Activated CD8-positive, alpha-beta T cell treated with anti-CD3 and anti-CD28 coated beads for 36 hours (primary cell): ENCODE data around the gene PIAS1. TPM values are rescaled to one million over a fixed set of nuclear protein-coding genes. Genes with fewer than 3 reads are reported as not detected.
"Not testable (repeated sequence)": the region's sequence is repeated elsewhere in the genome, so short reads cannot be mapped to it uniquely, and the experiment has no call there.

Source experiments
- ATAC-seq: fragments of 200-7000 bp; cut with Tn5 transposase; one replicate; pipeline ENCODE4 v1.10.0; 2021; ENCODE audit warnings: mild to moderate bottlenecking, moderate library complexity
- CTCF ChIA-PET: fragments of 350-600 bp; sonication (Branson Sonifier 250); formaldehyde crosslinking; loops from one replicate; lab custom pipeline; 2021; ENCODE audit warnings: antibody characterized with exemption; lab: Charles Lee
- POLR2A ChIA-PET: fragments of 350-600 bp; sonication (Branson Sonifier 250); formaldehyde crosslinking; loops from one replicate; lab custom pipeline; 2021; ENCODE audit warnings: antibody characterized with exemption; lab: Charles Lee
- DNase-seq: peaks from one replicate; pipeline ENCODE4 v3.0.0-alpha.2; 2020
- H3K27ac Mint-ChIP-seq: one replicate; pipeline ENCODE4 v1.8.0; 2021; ENCODE audit warnings: mild to moderate bottlenecking, mixed read lengths
- H3K27me3 Mint-ChIP-seq: one replicate; pipeline ENCODE4 v1.8.0; 2021; ENCODE audit warnings: mixed read lengths
- H3K36me3 Mint-ChIP-seq: one replicate; pipeline ENCODE4 v1.8.0; 2021; ENCODE audit warnings: low read depth, mixed read lengths
- H3K4me1 Mint-ChIP-seq: one replicate; pipeline ENCODE4 v1.8.0; 2021; ENCODE audit warnings: low read depth, mixed read lengths
- H3K4me3 Mint-ChIP-seq: one replicate; pipeline ENCODE4 v1.8.0; 2021; ENCODE audit warnings: mild to moderate bottlenecking, moderate library complexity, mixed read lengths
- H3K9me3 Mint-ChIP-seq: one replicate; pipeline ENCODE4 v1.8.0; 2021; ENCODE audit warnings: mixed read lengths
- intact Hi-C: fragments of 100-400 bp; cut with micrococcal nuclease; formaldehyde crosslinking; loops from one replicate; pipeline ENCODE4 v1.10.0; 2022
- total RNA-seq, 2 experiments: library from RNA; stranded (reverse); gene quantifications; one replicate each; pipeline ENCODE4 v1.2.3, GENCODE V29; 2021
- TF ChIP-seq, protein P1 (sequence below): fragments of 200-600 bp; IDR thresholded peaks from one replicate; pipeline ENCODE4 v1.8.0; 2022; ENCODE audit warnings: antibody characterized with exemption, mild to moderate bottlenecking

The PIAS1 gene
- total RNA-seq, 2 experiments from 2014 or later, result 26.0 to 29.8 TPM

DNA sequence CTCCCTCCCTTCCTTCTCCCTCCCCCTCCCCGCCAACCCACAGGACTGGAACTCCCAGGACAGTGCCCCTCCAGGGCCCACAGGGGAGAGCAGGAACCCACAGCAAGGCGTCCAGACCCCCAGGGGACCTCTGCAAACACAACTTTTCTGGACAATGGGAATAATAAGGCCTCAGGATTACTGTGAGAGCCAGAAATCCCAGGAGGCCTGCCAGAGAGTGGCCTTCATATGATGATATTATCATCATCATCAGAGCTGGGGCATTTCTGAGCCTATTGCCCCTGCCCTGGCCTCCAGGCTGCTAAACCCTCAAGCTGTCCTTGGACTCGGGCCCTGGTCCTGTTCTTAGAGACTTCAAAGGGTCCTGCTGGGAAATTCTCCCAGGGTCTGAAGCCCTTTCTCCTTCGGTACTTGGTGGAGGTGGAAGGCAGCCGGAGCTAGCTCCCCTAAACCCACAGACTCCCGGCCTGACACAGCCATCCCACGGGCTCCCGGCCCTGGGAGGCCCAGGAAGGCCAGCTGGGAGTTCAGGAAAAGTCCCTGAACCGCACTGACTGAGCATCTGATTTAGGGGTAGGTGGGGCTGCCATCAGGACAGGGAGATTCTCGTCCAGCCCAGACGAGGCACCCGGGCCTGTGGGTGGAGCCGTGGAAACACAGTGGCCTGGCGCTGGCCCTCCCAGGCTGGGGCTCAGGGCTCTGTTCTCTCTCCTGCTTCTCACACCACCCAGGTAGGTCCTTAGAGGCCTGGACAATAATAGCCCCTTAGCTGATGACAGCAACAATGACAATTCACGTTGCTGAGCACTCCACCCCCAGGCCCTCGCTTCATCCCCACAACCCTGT, 146.1 kb downstream of the PIAS1 start:
- ChIA-PET CTCF (interaction anchor here (0.9 kb wide), 1 partner anchor 9 kb away, joined by 3 read pairs; no protein-coding TSS in a partner anchor), POLR2A (no interaction called here)
- DNase-seq, result no peak
- H3K9me3 Mint-ChIP-seq, result no peaks in the 10 kb centered on the region
- no peak for ATAC-seq
- TF ChIP-seq, protein P1, sequence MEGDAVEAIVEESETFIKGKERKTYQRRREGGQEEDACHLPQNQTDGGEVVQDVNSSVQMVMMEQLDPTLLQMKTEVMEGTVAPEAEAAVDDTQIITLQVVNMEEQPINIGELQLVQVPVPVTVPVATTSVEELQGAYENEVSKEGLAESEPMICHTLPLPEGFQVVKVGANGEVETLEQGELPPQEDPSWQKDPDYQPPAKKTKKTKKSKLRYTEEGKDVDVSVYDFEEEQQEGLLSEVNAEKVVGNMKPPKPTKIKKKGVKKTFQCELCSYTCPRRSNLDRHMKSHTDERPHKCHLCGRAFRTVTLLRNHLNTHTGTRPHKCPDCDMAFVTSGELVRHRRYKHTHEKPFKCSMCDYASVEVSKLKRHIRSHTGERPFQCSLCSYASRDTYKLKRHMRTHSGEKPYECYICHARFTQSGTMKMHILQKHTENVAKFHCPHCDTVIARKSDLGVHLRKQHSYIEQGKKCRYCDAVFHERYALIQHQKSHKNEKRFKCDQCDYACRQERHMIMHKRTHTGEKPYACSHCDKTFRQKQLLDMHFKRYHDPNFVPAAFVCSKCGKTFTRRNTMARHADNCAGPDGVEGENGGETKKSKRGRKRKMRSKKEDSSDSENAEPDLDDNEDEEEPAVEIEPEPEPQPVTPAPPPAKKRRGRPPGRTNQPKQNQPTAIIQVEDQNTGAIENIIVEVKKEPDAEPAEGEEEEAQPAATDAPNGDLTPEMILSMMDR, result no peak
- H3K4me3 Mint-ChIP-seq, result no peak overlapping the region
- no peaks in the 10 kb centered on the region for H3K4me1 Mint-ChIP-seq
- no peaks in the 10 kb centered on the region for H3K27me3 Mint-ChIP-seq
- intact Hi-C loops, result no loop called here
- no peak overlapping the region for H3K27ac Mint-ChIP-seq
- H3K36me3 Mint-ChIP-seq, result no peaks in the 10 kb centered on the region

DNA sequence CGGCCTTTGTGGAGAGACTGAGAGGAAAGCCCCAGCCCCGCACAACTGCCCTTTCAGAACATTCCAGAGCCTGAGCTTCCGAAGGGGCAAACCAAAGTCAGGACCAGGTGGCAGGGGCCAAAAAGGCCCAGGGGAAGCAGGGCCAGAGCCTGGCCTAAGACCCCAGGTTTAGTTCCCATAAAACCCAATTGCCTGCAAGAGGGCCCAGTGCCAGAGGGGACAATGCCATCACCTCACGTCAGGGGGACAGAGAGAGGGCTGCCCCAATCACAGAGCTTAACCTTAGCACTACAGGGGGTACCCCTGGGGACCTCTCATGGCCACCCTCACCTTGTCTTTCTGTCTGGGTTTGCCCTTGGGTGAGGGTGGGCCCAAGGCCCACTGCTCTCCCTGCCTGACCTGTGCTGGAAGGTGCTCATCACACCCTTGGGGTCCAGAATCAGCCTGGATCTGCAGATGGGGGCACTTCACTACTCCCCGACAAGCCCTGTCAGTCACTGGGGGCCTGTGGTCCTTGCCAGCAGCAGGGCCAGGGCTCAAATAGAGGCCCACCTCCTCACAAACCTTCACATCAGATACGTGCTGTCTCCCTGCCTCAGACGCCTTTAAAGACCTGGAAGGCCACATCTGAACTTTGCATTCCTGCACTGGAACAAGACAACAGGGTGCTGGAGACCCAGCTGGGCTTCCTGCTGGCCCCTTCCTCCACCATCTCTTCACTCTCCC, 147.2 kb downstream of the PIAS1 start:
- H3K36me3 Mint-ChIP-seq, result no peaks in the 10 kb centered on the region
- no peak overlapping the region for H3K27ac Mint-ChIP-seq
- H3K4me1 Mint-ChIP-seq, result no peaks in the 10 kb centered on the region
- intact Hi-C loops, result no loop called here
- ATAC-seq, result no peak
- POLR2A ChIA-PET, result interaction anchor here (0.7 to 1.1 kb wide), 2 partner anchors 8 to 15 kb away, joined by 3 read pairs; no protein-coding TSS in a partner anchor
- CTCF ChIA-PET, result no interaction called here
- H3K4me3 Mint-ChIP-seq, result no peak overlapping the region
- H3K9me3 Mint-ChIP-seq, result no peaks in the 10 kb centered on the region
- no peak for DNase-seq
- TF ChIP-seq, protein P1, result no peak
- H3K27me3 Mint-ChIP-seq, result no peaks in the 10 kb centered on the region

DNA sequence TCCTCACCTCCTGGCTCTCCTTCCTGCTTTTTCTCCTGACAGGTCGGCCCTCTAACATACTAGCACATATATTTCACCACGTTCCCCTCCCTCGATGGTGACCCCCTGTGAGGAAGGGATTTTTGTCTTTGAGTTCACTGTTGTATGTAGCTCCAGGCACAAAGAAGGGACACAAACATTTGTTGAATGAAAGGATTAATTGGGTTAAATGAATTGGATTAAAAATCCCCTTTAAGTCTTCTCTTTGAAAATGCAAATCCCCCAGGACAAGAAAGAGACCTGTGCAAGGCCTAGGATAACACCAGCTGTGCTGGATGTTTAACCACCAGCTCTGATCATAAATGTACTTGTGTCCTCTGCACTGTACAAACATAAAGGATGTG, 147.8 kb downstream of the PIAS1 start:
- Mint-ChIP-seq H3K4me3 (no peak overlapping the region), H3K36me3 (no peaks in the 10 kb centered on the region), H3K9me3 (no peaks in the 10 kb centered on the region), H3K27me3 (no peaks in the 10 kb centered on the region), H3K27ac (no peak overlapping the region), H3K4me1 (no peaks in the 10 kb centered on the region)
- no peak for DNase-seq
- POLR2A ChIA-PET, result interaction anchor here (0.7 to 1.1 kb wide), 2 partner anchors 9 to 16 kb away, joined by 3 read pairs; no protein-coding TSS in a partner anchor
- TF ChIP-seq, protein P1, result no peak
- intact Hi-C loops, result no loop called here
- no peak for ATAC-seq
- CTCF ChIA-PET, result no interaction called here

DNA sequence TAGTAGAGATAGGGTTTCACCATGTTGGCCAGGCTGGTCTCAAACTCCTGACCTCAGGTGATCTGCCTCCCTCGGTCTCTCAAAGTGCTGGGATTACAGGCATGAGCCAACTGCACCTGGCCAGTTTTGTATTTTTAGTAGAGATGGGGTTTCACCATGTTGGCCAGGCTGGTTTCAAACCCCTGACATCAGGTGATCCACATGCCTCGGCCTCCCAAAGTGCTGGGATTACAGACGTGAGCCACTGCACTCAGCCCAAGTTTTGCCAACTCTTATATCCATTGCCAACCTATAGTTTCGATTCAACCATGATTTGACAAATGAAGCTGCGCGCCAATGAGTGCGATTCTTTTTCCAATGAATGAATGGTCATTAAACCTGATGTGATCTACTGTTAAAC, 148.9 kb downstream of the PIAS1 start:
- H3K4me3 Mint-ChIP-seq, H3K4me1 Mint-ChIP-seq, CTCF ChIA-PET, DNase-seq, intact Hi-C loops, ATAC-seq, POLR2A ChIA-PET, H3K36me3 Mint-ChIP-seq, H3K27me3 Mint-ChIP-seq, H3K9me3 Mint-ChIP-seq, H3K27ac Mint-ChIP-seq: not testable (repeated sequence)

DNA sequence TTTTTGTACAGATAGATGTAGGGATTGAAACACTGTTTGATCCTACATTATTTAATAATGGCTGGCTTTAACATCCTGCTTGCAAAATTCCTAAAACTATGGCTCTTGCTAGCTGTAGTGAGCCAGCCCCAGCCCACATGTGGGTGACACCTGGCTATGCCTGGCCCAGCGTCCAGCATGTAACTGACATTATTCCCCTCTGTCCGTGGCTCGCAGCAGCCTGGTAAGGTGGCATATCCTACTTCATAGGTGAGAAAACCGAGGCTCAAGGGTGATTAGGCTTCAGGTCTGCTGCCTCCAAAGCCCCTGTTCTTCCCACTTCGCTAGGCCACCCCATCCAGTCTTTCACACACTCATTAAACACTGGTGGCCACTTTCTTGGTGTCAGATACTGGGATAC, 149.4 kb downstream of the PIAS1 start:
- Mint-ChIP-seq H3K9me3 (no peaks in the 10 kb centered on the region), H3K27me3 (no peaks in the 10 kb centered on the region), H3K27ac (no peak overlapping the region), H3K36me3 (peaks cover 3% of the 10 kb centered on the region), H3K4me3 (no peak overlapping the region), H3K4me1 (peaks cover 2% of the 10 kb centered on the region)
- POLR2A ChIA-PET, result no interaction called here
- no peak for DNase-seq
- CTCF ChIA-PET, result no interaction called here
- intact Hi-C loops, result no loop called here
- ATAC-seq, result no peak
- TF ChIP-seq, protein P1, result no peak
